OCI-LY7 (cell line): ENCODE measurements around the gene SLC25A26.

Experiments
- EZH2phosphoT487 ChIP-seq: fragments of 200-600 bp; sonication (generic); IDR thresholded peaks from 2 replicates; pipeline ENCODE4 v1.6.1; 2018; ENCODE audit warnings: low read depth, borderline replicate concordance, mild to moderate bottlenecking, mixed run types, antibody characterized with exemption, low read length, moderate library complexity, mixed read lengths
- TF ChIP-seq, protein P1 (sequence below): fragments of 200-600 bp; sonication (generic); conservative IDR thresholded peaks from 2 replicates; pipeline ENCODE4 v1.5.1; 2014; ENCODE audit warnings: mild to moderate bottlenecking, antibody characterized with exemption, low read length, moderate library complexity, mixed read lengths

DNA sequence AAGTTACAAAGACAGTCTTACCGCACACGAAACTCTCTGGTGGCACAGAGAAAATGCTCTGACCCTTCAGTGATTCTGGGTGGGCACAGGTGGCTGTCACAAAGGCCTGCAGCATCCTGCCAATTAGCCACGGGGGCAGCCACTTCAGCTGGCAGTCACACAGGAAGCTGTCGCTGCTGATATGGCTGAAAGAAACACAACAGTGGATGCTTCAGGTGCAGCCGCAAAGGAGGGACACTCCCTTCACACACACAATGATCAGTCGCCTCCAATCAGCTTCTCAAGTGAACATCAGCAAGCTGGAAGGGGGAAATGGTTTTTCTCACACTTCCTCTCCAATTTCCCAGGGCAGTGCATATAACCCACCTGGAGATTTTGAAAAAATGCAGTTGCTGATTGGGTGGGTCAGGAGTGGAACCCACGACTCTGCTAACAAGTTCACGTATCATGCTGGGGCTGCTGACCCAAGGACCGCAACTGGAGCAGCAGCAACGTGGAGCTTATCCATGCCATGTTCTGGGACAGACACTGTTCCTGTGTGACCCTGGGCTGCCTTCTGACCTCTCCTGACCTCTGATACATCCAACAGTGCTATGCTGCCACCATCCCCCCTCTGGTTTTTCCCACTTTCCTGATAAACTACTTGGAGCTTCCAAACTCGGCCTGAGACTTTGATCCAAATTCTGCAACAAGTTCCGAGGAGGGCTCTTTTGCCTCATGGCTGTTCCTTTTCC lies 173.4 kb downstream of the SLC25A26 start:
- TF ChIP-seq, protein P1, sequence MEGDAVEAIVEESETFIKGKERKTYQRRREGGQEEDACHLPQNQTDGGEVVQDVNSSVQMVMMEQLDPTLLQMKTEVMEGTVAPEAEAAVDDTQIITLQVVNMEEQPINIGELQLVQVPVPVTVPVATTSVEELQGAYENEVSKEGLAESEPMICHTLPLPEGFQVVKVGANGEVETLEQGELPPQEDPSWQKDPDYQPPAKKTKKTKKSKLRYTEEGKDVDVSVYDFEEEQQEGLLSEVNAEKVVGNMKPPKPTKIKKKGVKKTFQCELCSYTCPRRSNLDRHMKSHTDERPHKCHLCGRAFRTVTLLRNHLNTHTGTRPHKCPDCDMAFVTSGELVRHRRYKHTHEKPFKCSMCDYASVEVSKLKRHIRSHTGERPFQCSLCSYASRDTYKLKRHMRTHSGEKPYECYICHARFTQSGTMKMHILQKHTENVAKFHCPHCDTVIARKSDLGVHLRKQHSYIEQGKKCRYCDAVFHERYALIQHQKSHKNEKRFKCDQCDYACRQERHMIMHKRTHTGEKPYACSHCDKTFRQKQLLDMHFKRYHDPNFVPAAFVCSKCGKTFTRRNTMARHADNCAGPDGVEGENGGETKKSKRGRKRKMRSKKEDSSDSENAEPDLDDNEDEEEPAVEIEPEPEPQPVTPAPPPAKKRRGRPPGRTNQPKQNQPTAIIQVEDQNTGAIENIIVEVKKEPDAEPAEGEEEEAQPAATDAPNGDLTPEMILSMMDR = no peak
- no peak for TF ChIP-seq EZH2phosphoT487
